Measurements from ENCODE around the gene GPRIN1.

DNA sequence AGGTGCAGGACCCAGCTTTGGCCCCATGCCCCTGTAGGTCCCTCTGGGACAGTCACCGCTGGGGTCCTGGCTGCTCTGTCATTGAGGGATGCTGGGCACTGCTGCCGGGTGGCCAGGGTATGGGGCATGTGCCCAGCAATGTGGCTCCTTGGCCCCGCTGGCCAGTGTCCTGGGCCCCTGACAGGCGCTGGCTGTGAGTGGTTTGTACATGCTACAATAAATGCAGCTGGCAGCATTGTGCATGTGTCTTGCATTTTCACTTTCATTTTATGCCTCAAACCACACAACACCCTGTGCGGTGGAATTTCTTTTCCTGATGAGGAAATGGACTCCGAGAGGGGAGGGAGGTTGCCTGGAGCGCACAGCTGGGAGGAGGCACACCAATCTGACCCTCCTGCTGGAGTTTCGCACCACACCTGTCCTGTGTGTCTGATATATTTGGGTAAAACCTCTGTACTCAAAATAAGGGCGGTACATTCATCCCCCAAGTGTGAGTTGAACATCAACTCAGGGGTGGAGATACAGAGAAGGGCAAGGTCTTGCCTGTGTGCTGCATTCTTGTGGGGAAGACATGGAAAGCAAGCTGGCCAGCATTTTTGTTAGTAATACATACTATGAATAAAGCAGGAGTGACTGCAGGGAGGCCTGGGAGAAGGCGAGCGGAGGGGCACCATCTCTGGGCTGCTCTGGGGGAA is 49.0 kb upstream of the GPRIN1 start:
- TF ChIP-seq, protein P1, sequence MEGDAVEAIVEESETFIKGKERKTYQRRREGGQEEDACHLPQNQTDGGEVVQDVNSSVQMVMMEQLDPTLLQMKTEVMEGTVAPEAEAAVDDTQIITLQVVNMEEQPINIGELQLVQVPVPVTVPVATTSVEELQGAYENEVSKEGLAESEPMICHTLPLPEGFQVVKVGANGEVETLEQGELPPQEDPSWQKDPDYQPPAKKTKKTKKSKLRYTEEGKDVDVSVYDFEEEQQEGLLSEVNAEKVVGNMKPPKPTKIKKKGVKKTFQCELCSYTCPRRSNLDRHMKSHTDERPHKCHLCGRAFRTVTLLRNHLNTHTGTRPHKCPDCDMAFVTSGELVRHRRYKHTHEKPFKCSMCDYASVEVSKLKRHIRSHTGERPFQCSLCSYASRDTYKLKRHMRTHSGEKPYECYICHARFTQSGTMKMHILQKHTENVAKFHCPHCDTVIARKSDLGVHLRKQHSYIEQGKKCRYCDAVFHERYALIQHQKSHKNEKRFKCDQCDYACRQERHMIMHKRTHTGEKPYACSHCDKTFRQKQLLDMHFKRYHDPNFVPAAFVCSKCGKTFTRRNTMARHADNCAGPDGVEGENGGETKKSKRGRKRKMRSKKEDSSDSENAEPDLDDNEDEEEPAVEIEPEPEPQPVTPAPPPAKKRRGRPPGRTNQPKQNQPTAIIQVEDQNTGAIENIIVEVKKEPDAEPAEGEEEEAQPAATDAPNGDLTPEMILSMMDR (IDR thresholded peaks at IDR 0.05), result no peak
- TF ChIP-seq POLR2AphosphoS5 (IDR thresholded peaks at IDR 0.05), result no peak
